NCI-H1694 treated with DMSO at 0.1 percent for 48 hours (cell line): ENCODE data around the gene SMU1.

ENCODE experiments used
- DNase-seq: peaks from one replicate; lab custom pipeline; 2025; lab: John Stamatoyannopoulos, UW

Gene SMU1

DNA sequence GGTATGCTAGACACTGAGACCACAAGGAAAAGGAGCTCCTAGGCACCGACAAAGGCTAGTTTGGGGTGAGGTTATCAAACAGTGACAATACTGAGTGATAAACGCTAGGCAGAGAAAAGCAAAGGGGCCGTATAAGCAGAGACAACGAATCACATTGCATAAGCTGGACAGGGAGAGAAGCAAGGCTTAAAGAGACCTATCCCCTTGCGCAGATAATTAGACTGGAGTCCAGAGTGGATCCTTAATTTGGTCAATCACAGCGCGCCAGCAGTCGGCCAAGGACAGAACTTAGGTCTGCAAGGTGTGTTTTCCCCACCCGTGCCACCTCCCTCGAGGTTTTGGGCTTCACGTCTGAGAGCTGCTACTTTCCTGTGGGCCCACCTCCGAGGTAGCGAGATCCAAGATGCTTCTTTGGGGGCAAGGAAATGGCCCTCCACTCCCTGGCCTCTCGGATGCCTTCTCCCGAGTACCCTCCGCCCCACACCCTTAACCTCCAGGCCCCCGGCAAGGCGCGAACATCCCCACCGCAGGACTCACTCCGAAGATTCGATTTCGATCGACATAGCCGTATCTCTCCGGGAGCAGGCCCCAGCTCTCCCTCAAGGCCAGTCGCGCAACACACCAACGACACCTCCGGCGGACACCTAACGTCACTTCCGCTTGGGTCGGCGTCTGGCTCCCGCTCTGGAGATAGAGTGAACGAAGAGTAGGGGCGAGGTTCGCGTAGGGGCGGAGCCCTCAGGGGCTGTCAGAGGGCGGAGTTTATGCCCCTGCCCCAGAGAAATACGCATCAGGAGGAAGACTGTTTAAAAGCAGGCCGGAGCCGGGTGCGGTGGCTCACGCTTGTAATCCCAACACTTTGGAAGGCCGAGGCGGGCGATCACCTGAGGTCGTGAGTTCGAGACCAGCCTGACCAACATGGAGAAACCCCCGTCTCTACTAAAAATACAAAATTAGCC lies at the start of gene SMU1:
SMU1 (minus strand) TSS at position 629 of the 959 bp plus-strand sequence; CDS start at position 563, 66 bp downstream.
- peak; percentile 98 for DNase-seq

- DNase-seq = no peak
Observed at GRCh38 chr9:33125461-33125860, 49.0 kb upstream of the SMU1 start.

GRCh38 chr9:33124751-33125381 lies 48.4 kb upstream of the SMU1 start:
- no peak for DNase-seq

DNA sequence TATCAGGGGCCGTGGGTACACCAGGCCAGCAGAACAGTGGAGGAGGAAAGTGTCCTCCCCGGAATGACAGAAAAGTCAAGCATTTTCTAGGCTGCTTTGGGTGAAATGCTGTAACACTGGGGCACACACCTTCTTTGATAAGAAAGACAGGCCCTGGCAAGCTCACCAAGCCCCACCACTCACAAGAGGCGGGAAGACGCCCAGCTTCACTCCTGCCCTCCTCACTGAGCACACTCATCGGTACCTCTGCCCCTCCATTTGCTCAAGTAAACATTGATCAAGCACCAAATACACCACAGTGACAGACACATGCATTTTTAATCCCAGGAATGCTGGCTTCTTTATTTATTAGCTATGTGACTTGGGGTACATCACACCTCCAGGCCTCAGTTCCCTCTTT lies 47.6 kb upstream of the SMU1 start:
- no peak for DNase-seq

- DNase-seq = no peak
Observed at GRCh38 chr9:33123407-33124031, 47.0 kb upstream of the SMU1 start.

DNA sequence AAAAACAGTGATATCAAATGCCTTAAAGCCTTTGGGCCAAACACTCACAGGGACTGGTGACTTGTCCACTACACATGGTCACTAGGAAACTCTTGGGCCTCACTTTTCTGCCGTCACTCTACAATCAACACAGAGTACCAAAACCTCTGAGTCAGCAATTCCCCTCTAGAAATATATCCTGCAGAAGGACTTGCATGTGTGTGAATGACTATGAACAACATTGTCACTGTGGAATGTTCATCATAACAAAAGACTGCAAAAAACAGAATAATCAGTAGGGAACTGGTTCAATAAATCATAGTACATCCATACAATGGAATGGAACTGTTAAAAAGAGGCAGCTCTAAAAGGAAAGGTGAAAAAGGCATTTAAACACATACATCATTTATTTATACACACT lies 44.1 kb upstream of the SMU1 start:
- no peak for DNase-seq

- no peak for DNase-seq
Observed at GRCh38 chr9:33117796-33118195, 41.3 kb upstream of the SMU1 start.

DNA sequence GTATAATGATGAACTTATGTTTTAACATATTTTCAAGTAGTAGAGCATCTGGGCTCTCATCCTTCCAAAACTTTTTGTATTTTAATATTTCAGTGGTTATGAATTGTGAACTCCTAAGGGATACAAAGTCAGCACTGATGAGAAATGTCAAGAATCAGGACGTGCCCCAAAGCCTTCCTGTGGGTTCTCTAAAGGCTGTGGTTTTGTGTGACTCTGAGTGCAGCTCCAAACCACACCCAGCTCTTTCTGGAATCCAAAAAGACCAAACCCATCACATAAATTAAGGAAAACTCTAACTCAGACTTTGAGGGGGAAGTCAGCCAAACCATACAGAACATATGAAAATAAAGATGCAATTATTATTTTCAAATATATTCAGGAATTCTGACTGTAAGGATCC lies 40.8 kb upstream of the SMU1 start:
- DNase-seq = no peak

DNA sequence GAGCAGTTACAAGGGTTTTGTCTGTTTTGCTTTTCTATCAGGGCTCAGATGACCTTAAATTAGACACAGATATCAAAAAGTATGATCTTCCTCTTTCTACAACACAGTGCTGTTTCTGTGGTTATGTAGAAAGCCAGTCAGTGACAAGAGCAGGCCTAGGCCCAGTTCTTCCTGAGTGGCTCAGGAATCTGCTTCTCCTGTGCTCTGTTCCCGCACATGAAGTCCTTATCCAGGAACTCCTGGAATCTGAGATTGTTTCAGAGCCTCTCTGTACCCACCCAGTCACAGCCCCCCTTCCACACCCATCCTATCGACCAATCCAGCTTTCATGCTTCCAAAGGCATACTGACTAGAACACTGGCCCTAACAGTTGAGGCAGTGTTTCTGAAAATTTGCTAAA lies 40.4 kb upstream of the SMU1 start:
- no peak for DNase-seq

DNA sequence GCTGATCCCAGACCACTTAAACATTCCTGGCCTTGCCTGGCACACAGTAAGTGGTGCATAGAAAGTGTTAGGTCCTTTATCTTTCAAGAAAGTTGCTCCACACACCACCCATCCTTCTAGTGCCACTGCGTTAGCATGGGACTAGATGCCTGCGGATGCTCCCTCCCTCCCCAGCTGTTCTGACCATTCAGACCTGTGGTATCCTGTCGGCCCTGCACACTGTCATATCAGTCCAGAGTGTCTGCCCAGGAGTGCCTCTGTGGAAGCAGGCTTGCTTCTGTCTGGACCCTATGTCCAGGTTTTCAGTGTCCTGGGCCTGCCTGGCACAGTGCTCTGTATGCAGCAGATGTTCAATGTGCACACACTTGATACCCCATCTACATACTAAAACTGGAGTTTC lies 38.3 kb upstream of the SMU1 start:
- no peak for DNase-seq

GRCh38 chr9:33113799-33114547 lies 37.5 kb upstream of the SMU1 start:
- DNase-seq = no peak

GRCh38 chr9:33112094-33112493 lies 35.6 kb upstream of the SMU1 start:
- DNase-seq = no peak

- no peak for DNase-seq
Observed at GRCh38 chr9:33111631-33112030, 35.2 kb upstream of the SMU1 start.

DNA sequence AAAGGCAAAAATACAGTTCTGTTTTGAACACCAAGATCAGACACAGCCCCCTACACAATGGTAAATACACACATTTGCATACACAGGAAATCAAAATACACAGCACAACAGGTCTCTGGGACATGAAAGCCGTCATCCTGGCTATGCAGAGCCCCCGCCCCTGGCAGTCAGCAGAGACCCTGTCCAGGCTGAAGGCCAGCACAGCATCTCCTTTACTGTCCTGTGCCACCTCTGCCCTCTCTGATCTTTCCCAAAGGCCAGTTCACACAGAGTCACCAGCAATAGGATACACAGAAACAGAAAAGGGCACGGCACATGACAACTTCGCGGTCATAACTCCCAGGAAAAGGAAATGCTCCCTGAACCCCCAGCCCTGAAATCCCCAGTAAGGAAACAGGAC lies 34.2 kb upstream of the SMU1 start:
- no peak for DNase-seq

DNA sequence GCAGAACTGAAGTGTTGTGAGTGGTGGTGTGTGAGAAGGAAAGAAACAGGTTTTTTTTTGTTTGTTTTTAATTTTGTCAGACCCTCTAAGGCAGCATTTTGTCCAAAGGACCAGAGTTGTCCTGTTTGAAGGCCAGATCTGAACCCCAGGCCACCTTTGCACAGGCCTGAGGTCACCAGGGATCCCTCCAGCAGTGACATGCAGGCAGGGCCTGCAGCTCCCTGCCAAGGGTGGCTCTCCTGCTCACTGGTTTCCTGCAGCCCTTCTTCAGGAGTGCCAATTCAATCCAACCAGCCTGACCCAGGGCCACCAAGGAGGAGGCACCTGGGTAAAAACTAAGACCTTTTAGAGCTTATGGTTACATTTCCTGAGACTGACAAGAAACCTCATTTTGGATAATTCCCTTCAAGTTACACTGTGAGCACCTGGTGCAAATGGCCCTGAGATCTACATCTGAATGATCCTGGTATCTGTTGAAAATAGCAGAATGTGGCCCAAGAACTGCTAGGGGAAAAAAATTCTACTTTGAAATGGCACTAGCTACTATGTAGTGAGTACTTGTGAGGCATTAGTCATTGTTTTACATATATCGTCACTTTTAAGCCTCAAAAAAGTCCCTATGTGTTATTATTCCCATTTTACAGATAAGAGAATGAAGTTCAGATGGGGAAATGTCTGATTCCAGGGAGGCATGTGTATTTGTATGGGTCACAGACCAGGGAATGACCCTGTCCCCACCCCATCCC lies 33.5 kb upstream of the SMU1 start:
- no peak for DNase-seq

DNA sequence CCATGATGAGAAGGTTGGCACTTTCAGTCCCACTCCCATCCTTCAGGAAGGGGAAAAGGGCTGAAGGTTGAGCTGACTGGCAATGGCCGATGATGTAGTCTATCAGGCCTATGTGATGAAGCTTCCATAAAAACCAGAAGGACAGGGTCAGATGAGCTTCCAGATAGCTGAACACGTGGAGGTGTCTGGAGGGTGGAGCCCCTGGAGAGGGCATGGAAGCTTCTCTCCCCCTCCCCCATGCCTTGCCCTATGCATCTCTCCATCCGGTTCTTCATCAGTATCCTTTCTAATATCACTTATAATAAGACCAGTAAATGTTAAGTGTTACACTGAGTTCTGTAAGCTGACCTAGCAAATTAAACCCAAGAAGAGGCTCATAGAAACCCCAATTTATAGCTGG lies 32.6 kb upstream of the SMU1 start:
- DNase-seq = no peak

DNA sequence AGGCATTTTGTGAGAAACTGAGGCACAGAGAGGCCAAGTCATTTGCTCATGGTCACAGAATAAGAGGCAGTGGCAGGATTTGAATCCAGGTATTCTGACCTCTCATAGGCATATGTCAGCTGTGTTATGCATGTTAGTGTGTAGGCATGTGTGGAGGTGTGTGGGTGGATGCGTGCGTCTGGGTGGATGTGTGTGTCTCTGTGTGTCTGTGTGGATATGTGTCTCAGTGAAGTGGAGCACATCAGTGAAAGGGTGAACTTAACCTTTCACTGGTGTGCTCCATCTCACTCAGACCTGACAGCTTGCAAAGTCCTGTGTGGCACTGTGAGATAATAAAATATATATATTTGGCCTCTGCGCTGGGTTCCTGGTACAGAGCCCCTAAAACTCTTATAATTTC lies 32.0 kb upstream of the SMU1 start:
- no peak for DNase-seq

DNA sequence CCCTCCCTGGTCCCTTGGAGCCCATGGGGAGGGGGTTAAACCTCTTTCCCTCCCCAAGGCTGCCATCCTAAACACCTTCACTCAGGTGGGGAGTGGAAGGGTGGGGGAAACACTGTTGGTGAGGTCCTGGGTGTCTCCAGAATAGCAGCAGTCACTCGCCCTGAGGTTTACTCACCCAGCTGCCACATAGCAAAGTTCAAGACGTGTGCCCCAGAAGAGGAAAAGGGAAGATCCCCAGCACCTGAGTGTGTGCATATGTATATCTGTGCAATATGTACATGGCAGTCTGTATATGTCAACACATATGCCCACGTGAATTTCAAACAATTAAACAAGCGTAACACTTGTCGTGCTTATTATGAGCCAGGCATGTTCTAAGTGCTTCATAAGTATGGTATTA lies 31.3 kb upstream of the SMU1 start:
- DNase-seq = no peak

DNA sequence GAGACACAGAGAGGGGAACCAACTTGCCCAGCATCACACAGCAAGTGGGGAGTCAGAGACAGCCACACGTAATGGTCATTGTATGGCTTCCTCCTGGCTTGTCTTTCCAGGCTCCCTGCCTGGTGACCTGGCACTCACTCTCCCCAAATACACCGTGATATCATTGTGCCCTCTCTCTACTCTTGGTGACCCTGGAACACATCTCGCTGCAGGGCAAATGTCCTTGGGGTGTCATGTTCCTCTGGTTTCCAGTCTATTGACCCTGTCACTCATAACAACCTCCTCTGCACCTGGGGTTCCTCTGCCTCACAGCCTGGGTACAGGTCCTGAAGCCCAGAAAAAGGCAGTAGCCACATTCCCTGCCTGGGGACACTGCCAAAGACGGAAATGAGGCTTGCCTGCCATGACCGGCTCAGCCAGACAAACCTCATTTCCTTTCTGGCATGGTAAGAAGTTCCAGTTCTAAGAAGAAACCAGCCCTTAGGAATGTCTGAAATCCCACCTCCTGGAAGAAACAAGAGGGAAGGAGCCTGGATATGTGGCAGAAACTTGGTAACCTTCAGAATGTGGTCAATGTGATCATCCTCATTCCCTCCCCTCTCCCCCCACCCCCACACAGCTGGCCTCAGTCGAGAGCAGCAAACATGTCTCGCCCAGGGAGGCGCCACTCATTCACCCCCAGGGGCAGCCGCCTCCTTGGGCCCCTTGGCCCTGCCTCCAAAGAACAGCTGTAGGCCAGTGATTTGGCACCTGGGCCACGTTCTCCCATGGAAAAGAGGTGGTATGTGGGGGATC lies 30.6 kb upstream of the SMU1 start:
- no peak for DNase-seq

DNA sequence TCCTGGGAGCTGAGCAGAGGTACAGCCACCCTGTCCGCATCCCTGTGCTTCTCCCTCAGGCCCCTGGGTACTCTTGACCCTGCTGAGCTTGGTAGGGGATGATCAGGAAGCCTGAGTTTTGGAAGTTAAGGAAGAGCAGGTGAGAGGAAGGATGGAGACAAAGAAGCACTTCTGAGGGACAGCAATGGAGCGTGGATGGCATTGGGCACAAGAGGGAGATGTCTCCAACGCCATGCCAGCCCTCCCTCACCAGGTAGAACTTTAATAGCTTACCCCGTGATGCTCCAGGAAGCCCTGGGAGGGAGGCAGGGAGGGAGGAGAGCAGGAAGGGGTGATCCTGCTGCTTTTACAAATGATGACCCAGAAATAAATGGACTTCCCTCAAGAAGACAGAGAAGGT lies 29.9 kb upstream of the SMU1 start:
- DNase-seq = no peak

GRCh38 chr9:33105959-33106358 lies 29.5 kb upstream of the SMU1 start:
- no peak for DNase-seq
